KOPT-K1 (cell line): ENCODE results near the gene ADCY4.

ENCODE experiments used
- H3K27ac ChIP-seq: fragments of 200-600 bp; sonication (generic); 2 replicates; pipeline ENCODE4 v1.5.1; 2016; ENCODE audit warnings: antibody characterized with exemption, mild to moderate bottlenecking, low read depth, low read length; ENCODE audit not compliant: poor library complexity, severe bottlenecking
- H3K36me3 ChIP-seq: fragments of 200-600 bp; sonication (generic); 2 replicates; pipeline ENCODE4 v1.5.1; 2017; ENCODE audit warnings: antibody characterized with exemption, mild to moderate bottlenecking, low read length, moderate library complexity; ENCODE audit not compliant: insufficient read depth
- H3K9me3 ChIP-seq: fragments of 200-600 bp; sonication (generic); 2 replicates; pipeline ENCODE4 v1.5.1; 2017; ENCODE audit warnings: antibody characterized with exemption, low read length, mild to moderate bottlenecking; ENCODE audit not compliant: insufficient read depth, poor library complexity, severe bottlenecking

ADCY4 gene

GRCh38 chr14:24317141-24317928 lies 17.5 kb downstream of the ADCY4 start:
- Histone ChIP-seq H3K27ac (no peak overlapping the region), H3K36me3 (peaks cover 13% of the 10 kb centered on the region), H3K9me3 (no peaks in the 10 kb centered on the region)

GRCh38 chr14:24316597-24316950 lies 18.3 kb downstream of the ADCY4 start:
- Histone ChIP-seq H3K27ac (no peak overlapping the region), H3K9me3 (no peaks in the 10 kb centered on the region), H3K36me3 (peaks cover 20% of the 10 kb centered on the region)

- H3K27ac ChIP-seq = no peak overlapping the region
- H3K36me3 ChIP-seq = peaks cover 25% of the 10 kb centered on the region
Measured at GRCh38 chr14:24315807-24316596, 18.9 kb downstream of the ADCY4 start.

GRCh38 chr14:24315243-24315806 lies 19.5 kb downstream of the ADCY4 start:
- H3K9me3 ChIP-seq = no peaks in the 10 kb centered on the region
- H3K27ac ChIP-seq = no peak overlapping the region
- H3K36me3 ChIP-seq = peaks cover 29% of the 10 kb centered on the region

More at GRCh38 chr14:24315807-24316596, 18.9 kb downstream of the ADCY4 start:
- no peaks in the 10 kb centered on the region for H3K9me3 ChIP-seq

GRCh38 chr14:24314377-24315193 lies 20.3 kb downstream of the ADCY4 start:
- peaks cover 36% of the 10 kb centered on the region for H3K36me3 ChIP-seq
- H3K9me3 ChIP-seq = no peaks in the 10 kb centered on the region
- no peak overlapping the region for H3K27ac ChIP-seq

- Histone ChIP-seq H3K27ac (no peak overlapping the region), H3K9me3 (no peaks in the 10 kb centered on the region), H3K36me3 (peaks cover 43% of the 10 kb centered on the region)
Measured at GRCh38 chr14:24313913-24314312, 21.0 kb downstream of the ADCY4 start.

- Histone ChIP-seq H3K27ac (no peak overlapping the region), H3K9me3 (no peaks in the 10 kb centered on the region), H3K36me3 (peaks cover 50% of the 10 kb centered on the region)
Measured at GRCh38 chr14:24312736-24313507, 21.9 kb downstream of the ADCY4 start.

- Histone ChIP-seq H3K27ac (no peak overlapping the region), H3K36me3 (peaks cover 58% of the 10 kb centered on the region), H3K9me3 (no peaks in the 10 kb centered on the region)
Measured at GRCh38 chr14:24311837-24312615, 22.8 kb downstream of the ADCY4 start.

- no peak within 1 kb of the TSS for H3K27ac ChIP-seq
- H3K36me3 ChIP-seq = peaks cover 69% of the 10 kb centered on the region
Measured at GRCh38 chr14:24310646-24311604, 23.9 kb downstream of the ADCY4 start, which contains the start of gene LTB4R. Gene LTB4R, plus strand, starts transcription at chr14:24311502. Its CDS starts 4,150 bp downstream, at chr14:24315652.

GRCh38 chr14:24310265-24310645 lies 24.6 kb downstream of the ADCY4 start:
- H3K9me3 ChIP-seq = no peaks in the 10 kb centered on the region
- peaks cover 76% of the 10 kb centered on the region for H3K36me3 ChIP-seq
- H3K27ac ChIP-seq = no peak overlapping the region

More at GRCh38 chr14:24310646-24311604, 23.9 kb downstream of the ADCY4 start, which contains the start of gene LTB4R:
- no peaks in the 10 kb centered on the region for H3K9me3 ChIP-seq

GRCh38 chr14:24309538-24310264 lies 25.2 kb downstream of the ADCY4 start, which contains the start of gene LTB4R2:
Gene LTB4R2, plus strand, starts transcription at chr14:24310140. Its CDS starts 525 bp downstream, at chr14:24310665.
- Histone ChIP-seq H3K9me3 (no peaks in the 10 kb centered on the region), H3K36me3 (peaks cover 82% of the 10 kb centered on the region), H3K27ac (no peak within 1 kb of the TSS)
